ENCODE results near the gene JSRP1.

Gene JSRP1

GRCh38 chr19:2229103-2230032, 26.8 kb downstream of the JSRP1 start:
- DNase-seq (ENCODE audit: low read depth), result no peak

GRCh38 chr19:2228157-2229030, 27.8 kb downstream of the JSRP1 start:
- TF ChIP-seq CTCF (IDR thresholded peaks at IDR 0.05; ENCODE audit: insufficient read depth, low read depth, low read length, missing control alignments), result no peak
- no peak for DNase-seq (ENCODE audit: low read depth)
- H3K4me3 ChIP-seq (ENCODE audit: low read depth, low read length), result no peak overlapping the region

More at GRCh38 chr19:2229103-2230032, 26.8 kb downstream of the JSRP1 start:
- TF ChIP-seq CTCF (IDR thresholded peaks at IDR 0.05; ENCODE audit: insufficient read depth, low read depth, low read length, missing control alignments), result no peak
- no peak overlapping the region for H3K4me3 ChIP-seq (ENCODE audit: low read depth, low read length)

- DNase-seq (ENCODE audit: low read depth), result peak; percentile 85
- no peak overlapping the region for H3K4me3 ChIP-seq (ENCODE audit: low read depth, low read length)
- TF ChIP-seq CTCF (IDR thresholded peaks at IDR 0.05; ENCODE audit: insufficient read depth, low read depth, low read length, missing control alignments), result peak; percentile 10
These were observed 28.6 kb downstream of the JSRP1 start for GRCh38 chr19:2227415-2228156.

GRCh38 chr19:2226840-2227360, 29.3 kb downstream of the JSRP1 start:
- TF ChIP-seq CTCF (IDR thresholded peaks at IDR 0.05; ENCODE audit: insufficient read depth, low read depth, low read length, missing control alignments), result no peak
- no peak for DNase-seq (ENCODE audit: low read depth)
- no peak overlapping the region for H3K4me3 ChIP-seq (ENCODE audit: low read depth, low read length)

GRCh38 chr19:2226051-2226839, 30.0 kb downstream of the JSRP1 start:
- TF ChIP-seq CTCF (IDR thresholded peaks at IDR 0.05; ENCODE audit: insufficient read depth, low read depth, low read length, missing control alignments), result no peak
- no peak overlapping the region for H3K4me3 ChIP-seq (ENCODE audit: low read depth, low read length)
- DNase-seq (ENCODE audit: low read depth), result no peak

Data from GM12865 (cell line).